NAMALWA (cell line): ENCODE results near the gene VPS37C.
"Not testable (repeated sequence)": the region's sequence is repeated elsewhere in the genome, so short reads cannot be mapped to it uniquely, and the experiment has no call there.

Experiments used
- DNase-seq: peaks from one replicate; pipeline ENCODE4 v3.0.0-alpha.2; 2015; ENCODE audit warnings: low spot score

VPS37C gene

DNA sequence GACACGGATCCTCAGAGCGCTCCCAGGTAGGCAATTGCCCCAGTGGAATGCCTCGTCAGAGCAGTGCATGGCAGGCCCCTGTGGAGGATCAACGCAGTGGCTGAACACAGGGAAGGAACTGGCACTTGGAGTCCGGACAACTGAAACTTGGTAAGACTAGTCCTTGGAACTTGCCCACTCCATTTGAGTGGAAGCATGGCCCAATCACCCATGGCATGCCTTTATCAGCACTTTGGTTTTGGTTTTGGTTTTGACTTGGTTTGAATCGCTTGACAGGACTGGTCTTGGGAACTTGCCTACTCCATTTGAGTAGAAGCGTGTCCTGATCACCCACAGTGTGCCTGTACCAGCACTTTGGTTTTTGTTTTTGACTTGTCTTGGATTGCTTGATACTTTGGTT is 67.1 kb downstream of the VPS37C start:
- not testable (repeated sequence) for DNase-seq

DNA sequence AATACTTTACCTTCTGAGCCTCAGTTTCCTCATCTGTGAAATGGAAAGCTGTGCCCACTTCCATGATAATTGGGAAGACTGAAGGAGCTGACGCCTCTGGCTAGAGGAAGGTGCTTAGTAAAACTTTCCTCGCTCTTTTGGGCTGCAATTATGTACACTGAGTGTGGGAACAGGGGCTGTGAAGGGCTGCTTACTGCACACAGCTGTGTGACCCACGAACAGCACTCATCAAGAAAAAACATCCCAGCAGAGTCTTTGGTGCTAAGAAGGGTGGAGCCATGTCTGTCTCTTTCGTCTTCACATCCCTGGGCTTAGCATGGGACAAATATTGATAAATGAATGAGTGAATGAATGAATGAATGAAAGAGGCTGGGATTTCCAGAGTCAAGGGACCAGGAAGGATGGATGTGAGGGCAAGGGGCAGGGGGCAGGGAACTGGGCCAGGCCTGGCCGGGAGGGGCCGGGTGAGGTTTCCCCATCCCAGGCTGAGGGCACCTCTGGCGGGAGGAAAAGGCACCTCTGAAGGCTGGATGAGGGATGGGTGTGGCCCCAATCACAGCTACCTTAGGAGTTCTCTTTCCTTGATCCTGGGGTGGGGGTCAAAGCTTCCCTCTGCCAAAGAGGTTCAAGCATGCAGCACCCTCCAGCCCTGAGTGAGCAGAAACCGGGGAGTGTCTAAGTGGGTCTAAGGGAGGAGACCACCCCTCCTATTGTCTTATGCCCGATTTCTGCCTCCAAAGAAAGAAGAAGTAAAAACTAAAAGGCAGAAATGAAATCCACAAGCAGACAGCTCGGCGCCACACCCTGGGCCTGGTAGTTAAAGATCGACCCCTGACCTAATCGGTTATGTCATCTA is 68.1 kb downstream of the VPS37C start:
- DNase-seq, result no peak

DNA sequence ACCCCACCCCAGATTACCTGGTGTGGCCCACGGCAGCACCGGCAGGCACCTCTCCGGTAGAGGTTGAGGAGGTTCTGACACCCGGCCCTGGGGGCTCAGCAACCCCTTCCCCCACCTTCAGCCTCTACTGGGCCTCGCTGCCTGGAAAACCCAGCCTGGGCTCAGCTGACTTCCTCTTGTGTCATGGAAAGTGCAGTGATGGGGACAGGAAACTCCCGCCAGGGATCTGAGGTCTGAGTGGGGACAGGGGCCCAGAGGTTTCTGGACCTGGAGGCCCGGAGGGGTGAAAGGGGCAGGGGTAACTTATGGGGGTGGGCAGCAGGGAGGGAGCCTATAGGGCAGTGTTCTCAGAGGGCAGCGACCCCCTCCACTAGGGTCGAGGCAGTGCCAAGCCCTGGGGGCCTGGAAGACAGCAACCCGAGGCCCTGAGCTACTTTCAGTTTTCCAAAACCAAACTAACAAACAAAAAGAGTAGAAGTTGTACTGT is 68.9 kb downstream of the VPS37C start:
- DNase-seq, result no peak

DNA sequence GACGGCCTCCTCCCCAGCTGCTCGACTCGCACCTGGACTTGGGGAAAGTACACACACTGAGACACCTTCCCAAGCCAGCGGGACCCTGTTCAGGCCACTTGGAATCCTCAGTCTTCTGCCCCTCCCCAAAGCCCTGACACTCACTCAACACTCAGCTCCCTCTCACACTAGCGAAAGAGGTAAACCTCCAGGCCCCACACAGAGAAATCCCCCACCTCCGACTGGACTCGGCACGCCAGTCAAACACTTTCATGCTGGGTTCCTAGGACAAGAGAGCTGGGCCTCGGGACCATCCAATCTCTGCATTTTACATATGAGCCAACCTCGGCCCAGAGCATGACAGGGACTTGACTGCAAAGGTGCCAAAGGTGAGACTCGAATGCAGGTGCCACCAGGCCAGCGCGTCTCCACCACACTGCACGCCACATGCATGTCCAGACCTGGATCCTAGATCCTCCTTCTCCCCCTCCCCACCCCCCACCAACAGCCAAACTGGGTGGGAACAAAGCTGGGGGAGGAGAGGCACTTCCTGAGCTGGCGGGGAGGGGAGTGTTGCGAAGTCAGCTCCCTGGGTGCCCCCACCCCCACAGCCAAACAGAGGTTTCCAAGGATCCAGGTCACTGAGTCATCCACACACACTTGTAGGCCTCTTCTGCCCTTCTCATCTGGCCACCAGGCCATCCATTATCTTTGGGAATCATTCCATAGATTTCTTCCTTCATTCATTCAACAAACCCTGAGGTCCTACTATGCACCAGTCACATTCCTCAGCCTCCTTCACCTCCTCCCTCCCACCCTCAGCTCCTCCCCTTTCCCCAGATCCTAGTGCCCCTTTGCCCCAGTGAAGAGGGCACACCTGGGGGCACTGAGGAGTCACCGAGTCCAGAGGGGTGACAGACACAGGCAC is 69.6 kb downstream of the VPS37C start:
- DNase-seq, result no peak

DNA sequence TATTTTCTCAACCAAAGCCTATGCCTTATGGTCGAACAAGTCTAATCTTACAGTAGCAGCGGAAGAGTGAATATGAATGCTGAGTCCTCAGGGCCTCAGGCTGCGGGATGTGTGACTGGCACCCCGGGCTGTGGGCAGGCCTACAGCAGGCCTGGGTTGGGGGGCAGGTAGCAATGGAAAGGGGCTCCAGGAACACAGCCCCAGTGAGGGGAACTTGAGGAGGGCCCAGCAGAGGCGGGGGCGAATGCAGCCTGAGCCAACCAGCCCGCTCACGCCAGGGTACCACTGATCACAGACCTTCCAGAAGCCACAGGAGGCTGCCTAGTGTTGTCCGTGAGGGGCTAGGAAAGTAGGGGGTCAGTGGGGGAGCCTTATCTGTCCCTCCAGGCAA is 70.2 kb downstream of the VPS37C start:
- DNase-seq, result no peak

DNA sequence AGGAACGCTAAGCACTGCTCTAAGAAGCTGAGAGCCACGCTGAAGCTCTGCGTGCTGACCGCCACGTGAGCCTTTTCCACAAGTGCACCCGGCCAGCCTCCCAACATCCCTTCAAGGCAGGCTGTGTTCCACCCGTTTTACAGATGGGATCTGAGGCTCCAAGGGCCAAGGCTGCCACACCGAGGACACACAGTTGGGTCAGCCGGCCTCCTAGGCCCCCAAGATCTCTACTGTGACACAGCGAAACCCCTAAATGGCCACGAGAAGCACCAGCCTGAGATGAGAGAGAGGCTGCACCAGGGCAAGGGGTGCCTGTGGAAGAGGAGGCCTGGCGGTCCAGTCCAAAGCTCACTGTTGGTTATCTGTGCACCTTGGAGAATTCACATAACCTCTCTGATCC is 70.7 kb downstream of the VPS37C start:
- no peak for DNase-seq

DNA sequence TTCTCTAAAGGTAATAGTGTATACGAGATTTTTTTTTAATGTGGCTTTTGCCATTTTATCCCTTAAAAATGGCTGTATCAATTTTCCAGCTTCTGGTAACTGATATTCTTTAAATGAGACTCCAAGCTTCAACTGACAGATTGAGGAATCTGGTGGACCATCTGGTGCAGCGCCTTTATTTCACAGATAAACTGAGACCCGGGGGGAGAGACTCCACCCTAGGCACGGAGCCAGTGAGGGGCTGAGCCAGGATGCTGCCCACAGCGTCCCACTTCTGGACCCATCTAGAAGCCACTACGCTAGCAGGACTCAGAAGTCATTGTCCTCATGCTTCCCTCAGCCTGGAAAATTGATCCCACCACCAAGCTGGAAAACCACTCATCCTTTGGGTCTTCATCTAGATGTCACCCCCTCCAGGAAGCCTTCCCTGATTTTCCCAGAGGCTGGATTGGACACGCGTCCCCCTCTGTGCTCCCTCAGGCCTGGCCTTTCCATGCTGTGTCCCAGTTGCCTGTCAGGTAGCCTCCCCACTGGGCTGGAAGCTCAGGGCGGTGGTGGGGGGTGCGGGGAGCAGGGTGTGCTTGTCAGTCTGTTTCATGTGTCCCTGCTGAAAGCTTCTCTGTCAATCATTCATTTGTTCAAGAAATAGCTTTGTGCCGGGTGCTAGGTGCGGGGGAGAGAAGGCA is 71.3 kb downstream of the VPS37C start:
- DNase-seq, result no peak

DNA sequence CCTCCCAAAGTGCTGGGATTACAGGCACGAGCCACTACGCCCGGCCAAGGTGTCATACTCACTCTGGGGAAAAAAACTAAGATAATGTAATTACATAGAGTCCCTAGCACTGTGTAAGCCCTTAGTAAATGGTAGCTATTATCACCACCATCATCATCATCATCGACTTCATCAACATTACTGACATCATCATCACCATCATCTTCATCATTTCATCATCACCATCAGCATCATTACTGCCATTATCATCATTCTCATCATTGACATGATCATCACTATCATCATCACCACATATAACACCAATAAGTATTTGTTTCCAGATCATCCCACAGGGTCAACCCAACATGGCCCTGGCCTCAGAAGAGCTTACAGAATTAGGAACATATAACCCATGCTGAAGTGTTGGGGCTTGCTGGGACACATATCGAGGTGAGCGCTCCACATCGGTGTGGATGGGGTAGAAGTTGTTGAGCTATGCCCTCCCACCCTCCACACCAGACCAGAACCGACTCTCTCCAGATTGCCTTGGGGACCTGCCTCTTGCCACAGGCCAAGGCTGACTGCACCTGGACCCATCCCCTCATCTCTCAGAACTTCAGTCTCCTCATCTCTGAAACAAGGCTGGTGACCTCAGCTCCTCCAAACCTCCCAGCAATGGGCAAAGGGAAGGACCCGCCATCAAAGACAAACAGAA is 73.7 kb downstream of the VPS37C start:
- DNase-seq, result no peak

DNA sequence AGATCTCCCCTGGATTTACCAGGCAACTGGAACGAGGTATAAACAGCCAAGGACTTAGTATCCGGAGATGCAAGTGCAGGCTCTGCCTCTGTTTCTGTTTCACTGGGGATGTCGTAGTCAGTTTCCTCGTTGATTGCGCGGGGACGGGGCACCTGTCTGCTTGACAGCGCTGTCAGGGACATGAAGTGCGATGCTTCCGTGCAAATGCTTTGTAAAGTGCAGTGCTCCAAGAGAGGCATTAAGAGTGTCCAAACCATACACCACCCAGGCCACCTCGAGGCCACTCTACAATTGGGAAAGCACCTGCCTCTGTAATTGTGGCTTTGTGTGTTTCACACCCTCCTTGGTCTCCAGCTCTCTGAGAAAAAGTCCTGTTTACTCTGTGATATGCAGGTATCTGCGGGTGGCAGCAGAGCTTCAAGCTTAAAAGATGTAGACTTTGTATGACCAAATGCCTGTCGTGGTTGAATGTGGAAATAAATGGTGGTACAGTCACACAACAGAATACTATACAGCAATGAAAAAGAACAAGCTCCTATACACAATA is 77.6 kb downstream of the VPS37C start:
- DNase-seq, result no peak

DNA sequence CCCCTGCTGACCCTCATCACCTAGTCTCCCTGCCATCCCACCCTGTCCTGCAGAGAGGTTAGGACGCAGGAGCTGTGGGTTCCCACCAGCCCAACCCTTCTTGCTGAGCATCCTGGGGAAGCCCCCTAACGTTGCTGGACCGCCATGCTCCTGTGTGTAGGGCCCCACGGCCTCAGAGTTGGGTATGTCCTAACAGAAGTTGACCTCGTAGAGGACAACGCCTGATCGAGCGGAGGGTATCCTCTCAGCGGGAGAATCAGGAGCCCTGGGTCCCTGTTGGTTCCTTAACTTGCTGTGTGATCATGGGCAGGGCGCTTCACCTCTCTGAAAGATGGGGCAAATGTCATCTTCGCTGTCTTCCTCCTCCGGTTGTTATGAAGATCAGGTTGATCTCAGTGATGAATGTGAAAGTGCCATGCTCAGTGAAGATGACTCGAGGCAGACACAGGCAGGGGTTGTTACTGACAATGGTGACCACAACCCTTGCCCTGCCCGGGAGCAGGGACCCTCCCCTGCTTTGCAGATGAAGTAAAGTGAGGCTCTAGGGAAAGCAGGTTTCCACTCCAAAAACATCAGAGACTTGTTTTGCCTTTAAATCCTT is 78.2 kb downstream of the VPS37C start:
- DNase-seq, result no peak

DNA sequence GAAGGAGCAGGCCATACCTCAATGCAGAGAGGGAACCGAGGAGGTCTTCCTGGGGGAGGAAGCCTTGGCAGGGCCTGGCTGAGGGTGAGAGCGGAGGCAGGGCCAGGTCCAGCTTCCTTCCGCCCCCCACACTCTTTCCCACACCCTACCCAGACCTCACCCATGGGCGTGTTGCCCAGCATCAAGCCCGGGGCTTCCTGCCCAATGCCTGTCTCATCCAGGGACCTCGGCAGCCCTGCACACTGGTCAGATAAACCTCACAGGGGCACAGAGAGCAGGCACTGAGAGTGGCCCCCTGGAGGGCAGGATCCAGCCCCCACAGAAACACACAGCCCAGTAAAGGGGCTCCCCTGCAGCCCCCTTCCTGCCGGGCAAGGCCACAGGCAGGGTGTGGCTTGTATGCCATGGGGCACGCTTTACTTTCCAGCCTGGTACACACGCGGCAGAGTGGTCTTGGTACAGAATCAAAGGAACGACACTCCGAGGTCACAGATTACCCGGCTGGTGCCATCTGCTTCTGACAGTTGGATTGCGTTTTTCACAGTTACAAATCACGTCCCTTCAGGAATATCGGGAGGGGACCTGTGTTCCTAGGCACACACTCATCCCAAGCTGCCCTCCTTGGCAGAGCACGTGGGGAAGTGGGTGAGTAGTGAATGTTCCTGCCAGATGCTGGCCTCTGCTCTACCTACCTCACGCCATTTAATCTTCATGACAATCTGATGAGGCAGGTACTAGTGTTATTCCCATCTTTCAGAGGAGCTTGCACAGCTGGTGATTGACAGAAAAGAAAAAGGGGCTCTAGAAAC is 79.0 kb downstream of the VPS37C start:
- no peak for DNase-seq

DNA sequence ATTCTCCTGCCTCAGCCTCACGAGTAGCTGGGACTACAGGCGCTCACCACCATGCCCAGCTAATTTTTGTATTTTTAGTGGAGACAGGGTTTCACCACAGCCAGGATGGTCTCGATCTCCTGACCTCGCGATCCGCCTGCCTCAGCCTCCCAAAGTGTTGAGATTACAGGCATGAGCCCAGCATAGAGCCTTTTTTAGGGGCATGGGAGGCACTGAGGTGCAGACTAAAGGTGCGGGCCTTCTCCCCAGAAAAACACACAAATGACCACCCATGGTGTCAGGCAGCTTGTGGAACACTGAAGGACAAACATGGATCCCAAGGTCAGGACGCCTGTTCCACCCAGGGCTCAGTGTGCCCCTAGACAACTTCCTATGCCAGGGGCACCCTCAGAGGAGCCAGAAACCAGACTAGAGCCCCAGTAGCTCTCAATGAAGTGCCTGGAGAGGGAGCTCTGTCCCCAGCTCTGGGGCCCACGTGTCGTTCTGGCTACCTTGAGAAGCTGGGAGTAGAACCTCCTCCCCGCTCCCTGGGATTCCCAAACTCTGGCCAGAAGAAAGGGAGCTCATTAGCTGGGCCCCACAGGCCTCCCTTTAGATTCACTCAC is 80.1 kb downstream of the VPS37C start:
- DNase-seq, result no peak

DNA sequence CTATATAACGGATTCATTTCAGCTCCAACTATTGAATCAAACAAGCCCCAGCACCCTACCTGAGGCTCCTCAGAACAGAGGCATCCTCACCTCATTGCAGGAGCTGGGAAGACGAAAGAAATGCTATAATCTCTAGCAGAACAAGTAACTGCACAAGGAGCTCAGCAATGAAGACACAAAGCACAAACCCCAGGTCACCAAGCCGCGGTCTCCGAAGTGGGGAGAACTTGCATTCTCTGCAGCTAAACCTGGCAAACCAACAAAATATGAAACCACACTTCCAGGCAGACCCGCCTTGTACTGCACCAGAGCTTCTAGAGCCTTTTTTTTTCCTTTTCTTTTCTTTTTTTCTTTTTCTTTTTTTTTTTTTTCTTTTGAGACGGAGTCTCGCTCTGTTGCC is 80.7 kb downstream of the VPS37C start:
- no peak for DNase-seq
